OCI-LY7 (cell line): ENCODE results near the gene CFAP74. TPM values are rescaled to one million over a fixed set of nuclear protein-coding genes. Genes with fewer than 3 reads are reported as not detected.

Experiments used
- BruUV-seq: library from RNA; stranded (reverse); fragments of 400-500 nt; replicated peaks from 2 replicates; lab custom pipeline; 2021; lab: Mats Ljungman, UMichigan
- CTCF ChIA-PET: fragments of 300-600 bp; sonication (Branson Sonifier 250); formaldehyde crosslinking; loops from one replicate; lab custom pipeline; 2022; ENCODE audit warnings: antibody characterized with exemption; ENCODE audit not compliant: unreplicated experiment; lab: Charles Lee
- POLR2A ChIA-PET: fragments of 300-600 bp; sonication (Branson Sonifier 250); formaldehyde crosslinking; loops from one replicate; lab custom pipeline; 2022; ENCODE audit warnings: antibody characterized with exemption; lab: Charles Lee
- DNase-seq: peaks from one replicate; pipeline ENCODE4 v3.0.0-alpha.2; 2015; ENCODE audit warnings: low spot score
- H2AFZ ChIP-seq: fragments of 200-600 bp; sonication (generic), shearing (Covaris generic); 2 replicates; pipeline ENCODE4 v1.6.1; 2014; ENCODE audit warnings: mild to moderate bottlenecking, antibody characterized with exemption, low read length, moderate library complexity
- H3K27ac ChIP-seq: fragments of 200-600 bp; sonication (generic); 2 replicates; pipeline ENCODE4 v1.5.1; 2014; ENCODE audit warnings: mixed run types, low read depth, mild to moderate bottlenecking, moderate library complexity, low read length, inconsistent platforms; ENCODE audit not compliant: poor library complexity, severe bottlenecking
- H3K36me3 ChIP-seq: fragments of 200-600 bp; sonication (generic); 2 replicates; pipeline ENCODE4 v1.6.1; 2014; ENCODE audit warnings: mild to moderate bottlenecking, antibody characterized with exemption, low read length, moderate library complexity, mixed read lengths; ENCODE audit not compliant: insufficient read depth
- H3K4me1 ChIP-seq: fragments of 200-600 bp; sonication (generic); 2 replicates; pipeline ENCODE4 v1.5.1; 2014; ENCODE audit warnings: mild to moderate bottlenecking, low read length; ENCODE audit not compliant: insufficient read depth, poor library complexity, severe bottlenecking
- H3K4me2 ChIP-seq: fragments of 200-600 bp; sonication (generic); 2 replicates; pipeline ENCODE4 v1.6.1; 2014; ENCODE audit warnings: mild to moderate bottlenecking, low read length
- H3K4me3 ChIP-seq: fragments of 200-600 bp; sonication (generic); 2 replicates; pipeline ENCODE4 v1.5.1; 2014; ENCODE audit warnings: mild to moderate bottlenecking, low read depth, low read length; ENCODE audit not compliant: poor library complexity, severe bottlenecking
- H3K79me2 ChIP-seq: fragments of 200-600 bp; sonication (generic); 2 replicates; pipeline ENCODE4 v1.6.1; 2016; ENCODE audit warnings: low read depth, mild to moderate bottlenecking, low read length, moderate library complexity, mixed read lengths; ENCODE audit not compliant: insufficient read depth
- H3K9me2 ChIP-seq: fragments of 200-600 bp; sonication (generic); 2 replicates; pipeline ENCODE4 v1.6.1; 2016; ENCODE audit warnings: mild to moderate bottlenecking, low read length, mixed read lengths; ENCODE audit not compliant: insufficient read depth
- H3K9me3 ChIP-seq: fragments of 200-600 bp; sonication (generic); 2 replicates; pipeline ENCODE4 v1.6.1; 2014; ENCODE audit warnings: mild to moderate bottlenecking, mixed run types, low read length, mixed read lengths
- H4K20me1 ChIP-seq: fragments of 200-600 bp; sonication (generic); 2 replicates; pipeline ENCODE4 v1.6.1; 2014; ENCODE audit warnings: mild to moderate bottlenecking, antibody characterized with exemption, low read length, moderate library complexity, mixed read lengths; ENCODE audit not compliant: insufficient read depth
- CTCF ChIP-seq: fragments of 200-600 bp; sonication (generic); conservative IDR thresholded peaks from 2 replicates; pipeline ENCODE4 v1.5.1; 2014; ENCODE audit warnings: mild to moderate bottlenecking, antibody characterized with exemption, low read length, moderate library complexity, mixed read lengths
- EZH2phosphoT487 ChIP-seq: fragments of 200-600 bp; sonication (generic); IDR thresholded peaks from 2 replicates; pipeline ENCODE4 v1.6.1; 2018; ENCODE audit warnings: low read depth, borderline replicate concordance, mild to moderate bottlenecking, mixed run types, antibody characterized with exemption, low read length, moderate library complexity, mixed read lengths
- intact Hi-C: fragments of 100-400 bp; cut with micrococcal nuclease; formaldehyde crosslinking; loops from one replicate; pipeline ENCODE4 v1.10.0; 2022; ENCODE audit not compliant: unreplicated experiment
- total RNA-seq, 2 experiments: library from RNA; depleted of rRNA in 1 of 2; stranded (reverse); fragments of >200 nt in 1 of 2; shearing (Covaris generic) in 1 of 2; gene quantifications; 2 replicates each; pipeline ENCODE4 v1.2.3, GENCODE V29; 2014 to 2022

Gene CFAP74
- total RNA-seq, 2 experiments from 2014 or later: not detected

GRCh38 chr1:1950940-1951339 lies 52.6 kb downstream of the CFAP74 start:
- POLR2A ChIA-PET: no interaction called here
- H3K4me3 ChIP-seq: no peak overlapping the region
- no peak for TF ChIP-seq CTCF
- TF ChIP-seq EZH2phosphoT487: no peak
- H3K9me3 ChIP-seq: peaks cover 8% of the 10 kb centered on the region; the same call in 1 of the 2 replicates
- no peak overlapping the region for H3K27ac ChIP-seq
- no peaks in the 10 kb centered on the region for H3K79me2 ChIP-seq
- no peak for DNase-seq
- CTCF ChIA-PET: no interaction called here
- BruUV-seq: no TSS peak
- no peak overlapping the region for H2AFZ ChIP-seq
- no peaks in the 10 kb centered on the region for H4K20me1 ChIP-seq
- no peaks in the 10 kb centered on the region for H3K36me3 ChIP-seq
- H3K4me1 ChIP-seq: no peaks in the 10 kb centered on the region
- no peaks in the 10 kb centered on the region for H3K9me2 ChIP-seq
- H3K4me2 ChIP-seq: no peak overlapping the region
- intact Hi-C loops: no loop called here

- Histone ChIP-seq H2AFZ (no peak overlapping the region), H3K9me2 (no peaks in the 10 kb centered on the region), H3K9me3 (peaks cover 8% of the 10 kb centered on the region; the same call in 1 of the 2 replicates), H3K4me3 (no peak overlapping the region), H4K20me1 (no peaks in the 10 kb centered on the region), H3K4me2 (no peak overlapping the region), H3K79me2 (no peaks in the 10 kb centered on the region), H3K4me1 (no peaks in the 10 kb centered on the region), H3K27ac (no peak overlapping the region), H3K36me3 (no peaks in the 10 kb centered on the region)
- intact Hi-C loops: no loop called here
- ChIA-PET POLR2A (no interaction called here), CTCF (no interaction called here)
- no TSS peak for BruUV-seq
- no peak for DNase-seq
- TF ChIP-seq CTCF (no peak), EZH2phosphoT487 (no peak)
Observed at GRCh38 chr1:1948783-1949182, 54.8 kb downstream of the CFAP74 start.

- Histone ChIP-seq H3K9me3 (peaks cover 8% of the 10 kb centered on the region; the same call in 1 of the 2 replicates), H3K27ac (no peak overlapping the region), H3K4me2 (no peak overlapping the region), H2AFZ (no peak overlapping the region), H3K4me1 (peaks cover 10% of the 10 kb centered on the region), H3K9me2 (no peaks in the 10 kb centered on the region), H3K36me3 (no peaks in the 10 kb centered on the region), H4K20me1 (no peaks in the 10 kb centered on the region), H3K79me2 (no peaks in the 10 kb centered on the region), H3K4me3 (no peak overlapping the region)
- DNase-seq: no peak
- TF ChIP-seq EZH2phosphoT487 (no peak), CTCF (no peak)
- CTCF ChIA-PET: no interaction called here
- BruUV-seq: no TSS peak
- intact Hi-C loops: no loop called here
- POLR2A ChIA-PET: interaction anchor here (0.6 kb wide), 1 partner anchor 1062 kb away, joined by 3 read pairs; no protein-coding TSS in a partner anchor
Observed at GRCh38 chr1:1947493-1947892, 56.1 kb downstream of the CFAP74 start.
